LNCaP clone FGC (cell line): ENCODE data around the gene SYCE1.
A peak's percentile ranks its signal among the peaks of the same experiment; 100 is the strongest.
"Not testable (repeated sequence)": the region's sequence is repeated elsewhere in the genome, so short reads cannot be mapped to it uniquely, and the experiment has no call there.

ENCODE experiments used
- DNase-seq: peaks from one replicate; pipeline ENCODE4 v3.0.0-alpha.2; 2011; ENCODE audit warnings: low read depth
- H3K4me3 ChIP-seq: 2 replicates; pipeline ENCODE4 v1.5.1; 2011; ENCODE audit warnings: mild to moderate bottlenecking, low read depth, low read length, control low read depth
- CTCF ChIP-seq: IDR thresholded peaks from 2 replicates; pipeline ENCODE4 v1.5.1; 2012; ENCODE audit warnings: mild to moderate bottlenecking; ENCODE audit not compliant: control insufficient read depth, insufficient read depth; ENCODE audit errors: extremely low read depth

SYCE1 gene

GRCh38 chr10:133565441-133566294 lies at the start of gene SYCE1:
Gene SYCE1 (minus strand): TSS chr10:133565583. CDS start chr10:133565529, 54 bp downstream.
- DNase-seq, result no peak
- no peak within 1 kb of the TSS for H3K4me3 ChIP-seq
- TF ChIP-seq CTCF, result no peak

GRCh38 chr10:133614830-133615580 lies 49.6 kb upstream of the SYCE1 start:
- H3K4me3 ChIP-seq, result no peak overlapping the region
- TF ChIP-seq CTCF, result no peak
- peak; percentile 49 for DNase-seq

GRCh38 chr10:133613699-133614098 lies 48.3 kb upstream of the SYCE1 start:
- no peak for TF ChIP-seq CTCF
- no peak overlapping the region for H3K4me3 ChIP-seq
- no peak for DNase-seq

- no peak for DNase-seq
- no peak for TF ChIP-seq CTCF
- no peak overlapping the region for H3K4me3 ChIP-seq
These were observed 45.7 kb upstream of the SYCE1 start for GRCh38 chr10:133611079-133611478.

GRCh38 chr10:133608855-133609254 lies 43.5 kb upstream of the SYCE1 start:
- TF ChIP-seq CTCF, result peak; percentile 62
- DNase-seq, result peak; percentile 38
- H3K4me3 ChIP-seq, result no peak overlapping the region

- DNase-seq, H3K4me3 ChIP-seq: not testable (repeated sequence)
These were observed 38.1 kb upstream of the SYCE1 start for GRCh38 chr10:133603434-133603833.

GRCh38 chr10:133600657-133601056 lies 35.3 kb upstream of the SYCE1 start:
- no peak for DNase-seq
- no peak overlapping the region for H3K4me3 ChIP-seq
- no peak for TF ChIP-seq CTCF

GRCh38 chr10:133599869-133600268 lies 34.5 kb upstream of the SYCE1 start:
- not testable (repeated sequence) for DNase-seq, H3K4me3 ChIP-seq
